HepG2 (cell line): ENCODE results near the gene PITHD1. TPM values are rescaled to one million over a fixed set of nuclear protein-coding genes. Genes with fewer than 3 reads are reported as not detected.

Experiments
- FOXC1 ChIP-seq: sonication (generic); formaldehyde crosslinking; IDR thresholded peaks from 2 replicates; pipeline ENCODE4 v1.8.0; 2022; ENCODE audit warnings: mild to moderate bottlenecking, missing genetic modification reagents, borderline replicate concordance
- GZF1 ChIP-seq: sonication (generic); formaldehyde crosslinking; IDR thresholded peaks from 2 replicates; pipeline ENCODE4 v1.5.1; 2020; ENCODE audit warnings: mild to moderate bottlenecking, missing genetic modification reagents
- HCFC1 ChIP-seq: fragments of 150-350 bp; IDR thresholded peaks from 2 replicates; pipeline ENCODE4 v1.6.1; 2014; ENCODE audit warnings: low read depth, low read length
- IRF2 ChIP-seq: IDR thresholded peaks from 2 replicates; pipeline ENCODE4 v1.6.1; 2018; ENCODE audit warnings: missing genetic modification reagents, missing compliant biosample characterization
- NCOA2 ChIP-seq: sonication (generic); formaldehyde crosslinking; IDR thresholded peaks from 2 replicates; pipeline ENCODE4 v1.8.0; 2022; ENCODE audit warnings: inconsistent platforms
- PPARG ChIP-seq: conservative IDR thresholded peaks from 2 replicates; pipeline ENCODE4 v1.6.1; 2016; ENCODE audit warnings: missing biosample characterization, missing genetic modification reagents
- SALL2 ChIP-seq: sonication (generic); formaldehyde crosslinking; IDR thresholded peaks from 2 replicates; pipeline ENCODE4 v1.8.1; 2023; ENCODE audit warnings: mild to moderate bottlenecking, missing genetic modification reagents, inconsistent platforms
- SP2 ChIP-seq: sonication (generic); formaldehyde crosslinking; IDR thresholded peaks from 2 replicates; pipeline ENCODE4 v1.5.1; 2020; ENCODE audit warnings: mild to moderate bottlenecking, missing genetic modification reagents
- SRY ChIP-seq: sonication (generic); formaldehyde crosslinking; IDR thresholded peaks from 2 replicates; pipeline ENCODE4 v1.8.0; 2022; ENCODE audit warnings: mild to moderate bottlenecking, missing genetic modification reagents
- TCF12 ChIP-seq, 2 experiments: fragments of 450-650 bp in 1 of 2; sonication (generic) in 1 of 2; formaldehyde crosslinking in 1 of 2; IDR thresholded peaks; 2 replicates each; pipeline versions ENCODE4 v1.6.1 to v1.8.0; 2017 to 2022; ENCODE audit warnings: antibody characterized with exemption in 1 of 2, mild to moderate bottlenecking in 1 of 2, missing genetic modification reagents in 1 of 2, moderate library complexity in 1 of 2
- TGIF2 ChIP-seq: IDR thresholded peaks from 2 replicates; pipeline ENCODE4 v1.6.1; 2016; ENCODE audit warnings: control low read depth, missing compliant biosample characterization
- ZNF234 ChIP-seq: sonication (generic); formaldehyde crosslinking; conservative IDR thresholded peaks from 2 replicates; pipeline ENCODE4 v1.5.1; 2020; ENCODE audit warnings: mild to moderate bottlenecking, missing genetic modification reagents
- ZNF331 ChIP-seq: sonication (generic); formaldehyde crosslinking; IDR thresholded peaks from 2 replicates; pipeline ENCODE4 v1.4.0; 2020; ENCODE audit warnings: missing genetic modification reagents
- ZNF430 ChIP-seq: sonication (generic); formaldehyde crosslinking; IDR thresholded peaks from 2 replicates; pipeline ENCODE4 v1.9.0; 2021; ENCODE audit warnings: mild to moderate bottlenecking, missing genetic modification reagents
- ZSCAN25 ChIP-seq: sonication (generic); formaldehyde crosslinking; IDR thresholded peaks from 2 replicates; pipeline ENCODE4 v1.8.0; 2022; ENCODE audit warnings: mild to moderate bottlenecking, missing genetic modification reagents
- polyA plus RNA-seq, 8 experiments: library from polyadenylated mRNA; depleted of rRNA in 3 of 8; stranded (reverse) in 7 of 8; unstranded in 1 of 8; fragments of >200 nt; fragmentation: Illumina TruSeq in 4 of 8; extraction: Trizol in 4 of 8; gene quantifications; 2 replicates each; pipeline versions ENCODE4 v1.2.1 to v1.2.3, GENCODE V29; 2011 to 2016; ENCODE audit warnings: low read depth in 4 of 8, missing spikeins in 1 of 8, mixed read lengths in 1 of 8; ENCODE audit not compliant: insufficient read depth in 1 of 8
- total RNA-seq, 5 experiments: library from RNA; depleted of rRNA; stranded (reverse); fragments of >200 nt; fragmentation: Illumina TruSeq; extraction: Trizol; gene quantifications; 2 replicates each; pipeline ENCODE4 v1.2.3, GENCODE V29; 2016; ENCODE audit warnings: low read depth in 1 of 5
- TF ChIP-seq, protein P1 (sequence below): conservative IDR thresholded peaks from 2 replicates; pipeline ENCODE4 v1.6.1; 2018; ENCODE audit warnings: missing genetic modification reagents
- TF ChIP-seq, protein P2 (sequence below): IDR thresholded peaks from 2 replicates; pipeline ENCODE4 v1.6.1; 2018; ENCODE audit warnings: missing genetic modification reagents
- TF ChIP-seq, protein P3 (sequence below): sonication (generic); formaldehyde crosslinking; IDR thresholded peaks from 2 replicates; pipeline ENCODE4 v1.5.0; 2020; ENCODE audit warnings: mild to moderate bottlenecking, missing genetic modification reagents, moderate library complexity
- TF ChIP-seq, protein P4 (sequence below): sonication (generic); formaldehyde crosslinking; IDR thresholded peaks from 2 replicates; pipeline ENCODE4 v1.4.0; 2020; ENCODE audit warnings: missing genetic modification reagents
- TF ChIP-seq, protein P5 (sequence below): IDR thresholded peaks from 2 replicates; pipeline ENCODE4 v1.6.1; 2016; ENCODE audit warnings: low read depth, borderline replicate concordance

Gene PITHD1
- total and polyA plus RNA-seq, 2 of the 13 experiments (the other 11 are each of a cell fraction or from before 2014, with no cell fraction given) = 28.0 to 37.3 TPM

DNA sequence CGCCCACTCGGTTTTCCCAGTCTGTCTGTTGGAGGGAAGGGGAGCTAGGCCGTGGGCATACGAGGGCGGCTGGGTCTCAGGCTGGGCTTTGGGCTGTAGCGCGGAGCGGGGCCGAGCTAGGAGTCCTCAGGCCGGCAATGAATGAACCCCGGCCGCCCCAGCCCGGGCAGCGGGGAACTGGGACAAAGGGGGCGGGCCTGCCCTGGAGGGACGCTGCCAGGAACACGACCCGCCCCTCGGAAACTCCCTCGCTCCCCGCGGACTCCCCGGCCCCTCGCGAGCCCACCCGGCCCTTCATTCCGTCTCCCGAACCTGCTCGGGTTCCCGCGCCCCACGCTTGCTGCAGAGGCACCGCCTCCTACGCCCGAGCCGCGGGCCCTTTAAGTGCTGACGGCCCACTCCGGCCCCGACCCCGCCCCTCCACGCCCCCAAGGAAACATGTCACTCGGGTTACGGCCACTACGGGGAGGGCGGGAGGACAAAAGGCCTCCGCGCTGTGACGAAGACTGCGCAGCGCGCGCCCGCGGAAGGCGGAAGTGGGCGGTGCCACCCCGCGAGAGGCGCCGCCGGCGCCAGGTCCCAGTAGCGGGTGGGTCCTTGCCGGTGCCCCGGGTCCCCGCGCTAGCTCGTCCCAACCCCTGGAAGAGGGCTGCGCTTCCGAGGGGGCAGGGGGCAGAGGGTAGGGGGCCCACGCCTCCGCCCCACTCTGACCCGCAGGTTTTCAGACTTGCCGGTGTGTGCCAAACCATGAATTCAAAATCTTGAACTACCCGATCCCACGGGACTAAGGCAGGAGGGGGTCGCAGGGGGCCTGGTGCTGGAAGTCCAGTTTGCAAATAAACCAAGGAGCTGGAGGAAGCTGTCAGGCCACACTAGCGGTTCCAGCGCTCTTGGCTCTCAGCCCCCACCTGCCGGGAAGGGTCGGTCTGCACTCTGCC, 22.5 kb downstream of the PITHD1 start, which contains the start of gene GALE (continued):
- TF ChIP-seq TGIF2 (CRISPR knock-in tag) (no peak; the same call in 1 of the 2 replicates), SP2 (CRISPR knock-in tag) (peak; percentile 53), NCOA2 (no peak), SALL2 (CRISPR knock-in tag) (0 out of 2 replicates have a peak, but pooled peaks have one; percentile 66), IRF2 (0 out of 2 replicates have a peak, but pooled peaks have one; percentile 22), TCF12 (IDR thresholded peaks at IDR 0.05) (no peak), TCF12 (CRISPR knock-in tag; IDR thresholded peaks at IDR 0.05) (0 out of 2 replicates have a peak, but pooled peaks have one; percentile 15), ZNF234 (CRISPR knock-in tag) (no peak), ZSCAN25 (CRISPR knock-in tag) (peak; percentile 33; the same call in 1 of the 2 replicates), GZF1 (CRISPR knock-in tag) (peak; percentile 66; the same call in 1 of the 2 replicates), HCFC1 (peak; percentile 59), FOXC1 (no peak; the same call in 1 of the 2 replicates), ZNF430 (CRISPR knock-in tag) (peak; percentile 45; the same call in 1 of the 2 replicates), PPARG (CRISPR knock-in tag) (no peak), SRY (CRISPR knock-in tag) (peak; percentile 88), ZNF331 (CRISPR knock-in tag) (peak; percentile 77; the same call in 1 of the 2 replicates)
- TF ChIP-seq, protein P1, sequence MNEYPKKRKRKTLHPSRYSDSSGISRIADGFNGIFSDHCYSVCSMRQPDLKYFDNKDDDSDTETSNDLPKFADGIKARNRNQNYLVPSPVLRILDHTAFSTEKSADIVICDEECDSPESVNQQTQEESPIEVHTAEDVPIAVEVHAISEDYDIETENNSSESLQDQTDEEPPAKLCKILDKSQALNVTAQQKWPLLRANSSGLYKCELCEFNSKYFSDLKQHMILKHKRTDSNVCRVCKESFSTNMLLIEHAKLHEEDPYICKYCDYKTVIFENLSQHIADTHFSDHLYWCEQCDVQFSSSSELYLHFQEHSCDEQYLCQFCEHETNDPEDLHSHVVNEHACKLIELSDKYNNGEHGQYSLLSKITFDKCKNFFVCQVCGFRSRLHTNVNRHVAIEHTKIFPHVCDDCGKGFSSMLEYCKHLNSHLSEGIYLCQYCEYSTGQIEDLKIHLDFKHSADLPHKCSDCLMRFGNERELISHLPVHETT = peak; percentile 66; the same call in 1 of the 2 replicates
- TF ChIP-seq, protein P2, sequence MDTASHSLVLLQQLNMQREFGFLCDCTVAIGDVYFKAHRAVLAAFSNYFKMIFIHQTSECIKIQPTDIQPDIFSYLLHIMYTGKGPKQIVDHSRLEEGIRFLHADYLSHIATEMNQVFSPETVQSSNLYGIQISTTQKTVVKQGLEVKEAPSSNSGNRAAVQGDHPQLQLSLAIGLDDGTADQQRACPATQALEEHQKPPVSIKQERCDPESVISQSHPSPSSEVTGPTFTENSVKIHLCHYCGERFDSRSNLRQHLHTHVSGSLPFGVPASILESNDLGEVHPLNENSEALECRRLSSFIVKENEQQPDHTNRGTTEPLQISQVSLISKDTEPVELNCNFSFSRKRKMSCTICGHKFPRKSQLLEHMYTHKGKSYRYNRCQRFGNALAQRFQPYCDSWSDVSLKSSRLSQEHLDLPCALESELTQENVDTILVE = peak; percentile 73
- TF ChIP-seq, protein P3, sequence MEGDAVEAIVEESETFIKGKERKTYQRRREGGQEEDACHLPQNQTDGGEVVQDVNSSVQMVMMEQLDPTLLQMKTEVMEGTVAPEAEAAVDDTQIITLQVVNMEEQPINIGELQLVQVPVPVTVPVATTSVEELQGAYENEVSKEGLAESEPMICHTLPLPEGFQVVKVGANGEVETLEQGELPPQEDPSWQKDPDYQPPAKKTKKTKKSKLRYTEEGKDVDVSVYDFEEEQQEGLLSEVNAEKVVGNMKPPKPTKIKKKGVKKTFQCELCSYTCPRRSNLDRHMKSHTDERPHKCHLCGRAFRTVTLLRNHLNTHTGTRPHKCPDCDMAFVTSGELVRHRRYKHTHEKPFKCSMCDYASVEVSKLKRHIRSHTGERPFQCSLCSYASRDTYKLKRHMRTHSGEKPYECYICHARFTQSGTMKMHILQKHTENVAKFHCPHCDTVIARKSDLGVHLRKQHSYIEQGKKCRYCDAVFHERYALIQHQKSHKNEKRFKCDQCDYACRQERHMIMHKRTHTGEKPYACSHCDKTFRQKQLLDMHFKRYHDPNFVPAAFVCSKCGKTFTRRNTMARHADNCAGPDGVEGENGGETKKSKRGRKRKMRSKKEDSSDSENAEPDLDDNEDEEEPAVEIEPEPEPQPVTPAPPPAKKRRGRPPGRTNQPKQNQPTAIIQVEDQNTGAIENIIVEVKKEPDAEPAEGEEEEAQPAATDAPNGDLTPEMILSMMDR (CRISPR knock-in tag) = no peak
- TF ChIP-seq, protein P4, sequence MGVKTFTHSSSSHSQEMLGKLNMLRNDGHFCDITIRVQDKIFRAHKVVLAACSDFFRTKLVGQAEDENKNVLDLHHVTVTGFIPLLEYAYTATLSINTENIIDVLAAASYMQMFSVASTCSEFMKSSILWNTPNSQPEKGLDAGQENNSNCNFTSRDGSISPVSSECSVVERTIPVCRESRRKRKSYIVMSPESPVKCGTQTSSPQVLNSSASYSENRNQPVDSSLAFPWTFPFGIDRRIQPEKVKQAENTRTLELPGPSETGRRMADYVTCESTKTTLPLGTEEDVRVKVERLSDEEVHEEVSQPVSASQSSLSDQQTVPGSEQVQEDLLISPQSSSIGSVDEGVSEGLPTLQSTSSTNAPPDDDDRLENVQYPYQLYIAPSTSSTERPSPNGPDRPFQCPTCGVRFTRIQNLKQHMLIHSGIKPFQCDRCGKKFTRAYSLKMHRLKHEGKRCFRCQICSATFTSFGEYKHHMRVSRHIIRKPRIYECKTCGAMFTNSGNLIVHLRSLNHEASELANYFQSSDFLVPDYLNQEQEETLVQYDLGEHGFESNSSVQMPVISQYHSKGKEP = no peak; the same call in 1 of the 2 replicates
- TF ChIP-seq, protein P5, sequence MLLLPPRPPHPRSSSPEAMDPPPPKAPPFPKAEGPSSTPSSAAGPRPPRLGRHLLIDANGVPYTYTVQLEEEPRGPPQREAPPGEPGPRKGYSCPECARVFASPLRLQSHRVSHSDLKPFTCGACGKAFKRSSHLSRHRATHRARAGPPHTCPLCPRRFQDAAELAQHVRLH (CRISPR knock-in tag) = 0 out of 2 replicates have a peak, but pooled peaks have one; percentile 13
